Endodermal cell (in vitro differentiated cells): ENCODE data around the gene CRELD2. TPM values are rescaled to one million over a fixed set of nuclear protein-coding genes. Genes with fewer than 3 reads are reported as not detected.

Source experiments
- DNase-seq: peaks from one replicate; pipeline ENCODE4 v3.0.0-alpha.2; 2017
- H3K27ac ChIP-seq: 2 replicates; pipeline ENCODE4 v1.5.1; 2013; ENCODE audit warnings: mild to moderate bottlenecking, low read depth, low read length, moderate library complexity
- H3K27me3 ChIP-seq: 2 replicates; pipeline ENCODE4 v1.6.1; 2013; ENCODE audit warnings: mild to moderate bottlenecking, low read length, moderate library complexity; ENCODE audit not compliant: insufficient read depth, control insufficient read depth, poor library complexity, severe bottlenecking
- H3K36me3 ChIP-seq: 2 replicates; pipeline ENCODE4 v1.7.0; 2013; ENCODE audit warnings: mild to moderate bottlenecking, low read length, moderate library complexity; ENCODE audit not compliant: control insufficient read depth, insufficient read depth
- H3K4me1 ChIP-seq: one replicate; pipeline ENCODE4 v1.7.0; 2013; ENCODE audit warnings: low read length; ENCODE audit not compliant: control insufficient read depth, insufficient read depth
- H3K4me3 ChIP-seq: 2 replicates; pipeline ENCODE4 v1.5.1; 2013; ENCODE audit warnings: mild to moderate bottlenecking, low read length, moderate library complexity
- H3K9ac ChIP-seq: 2 replicates; pipeline ENCODE4 v1.6.1; 2013; ENCODE audit warnings: mild to moderate bottlenecking, low read length, moderate library complexity; ENCODE audit not compliant: poor library complexity, severe bottlenecking; ENCODE audit errors: extremely low read depth
- H3K9me3 ChIP-seq: 2 replicates; pipeline ENCODE4 v1.6.1; 2013; ENCODE audit warnings: mild to moderate bottlenecking, low read length, moderate library complexity; ENCODE audit not compliant: control insufficient read depth
- H3K27ac Mint-ChIP-seq: 2 replicates; pipeline ENCODE4 v1.8.0; 2020; ENCODE audit warnings: mixed read lengths
- H3K27me3 Mint-ChIP-seq: 2 replicates; pipeline ENCODE4 v1.8.0; 2021; ENCODE audit warnings: mild to moderate bottlenecking, mixed read lengths; ENCODE audit not compliant: insufficient read depth
- H3K36me3 Mint-ChIP-seq: 2 replicates; pipeline ENCODE4 v1.8.0; 2020; ENCODE audit warnings: low read depth, mixed read lengths
- H3K4me1 Mint-ChIP-seq: 2 replicates; pipeline ENCODE4 v1.8.0; 2020; ENCODE audit warnings: mixed read lengths
- H3K4me3 Mint-ChIP-seq: 2 replicates; pipeline ENCODE4 v1.8.0; 2020; ENCODE audit warnings: mild to moderate bottlenecking, moderate library complexity, mixed read lengths
- H3K9me3 Mint-ChIP-seq: 2 replicates; pipeline ENCODE4 v1.8.0; 2020; ENCODE audit warnings: mild to moderate bottlenecking, mixed read lengths
- CTCF ChIP-seq: fragments of 200-600 bp; sonication (generic); conservative IDR thresholded peaks from 2 replicates; pipeline ENCODE4 v1.5.0; 2021; ENCODE audit warnings: antibody characterized with exemption, mild to moderate bottlenecking
- WGBS, 2 experiments: methylation state at CpG; one replicate each; pipeline versions ENCODE4 v1.1.5 to v1.1.7; 2013; ENCODE audit warnings: missing lambda C conversion rate in 2 of 2, mixed read lengths in 1 of 2; ENCODE audit not compliant: insufficient coverage in 1 of 2, insufficient read length in 1 of 2; 5-methylcytosine and 5-hydroxymethylcytosine counted together
- total RNA-seq, 2 donors: library from RNA; stranded (reverse); fragmentation: NEBNext Ultra II Directional in 1 of 2; extraction: Animal tissue kit (Norgen Biotek cat#: 25700) in 1 of 2; gene quantifications; 2 replicates in 1 of 2; 3 replicates in 1 of 2; pipeline ENCODE4 v1.2.1, GENCODE V29; 2021

CRELD2 gene
- total RNA-seq, 2 donors from 2014 or later = 39.8 to 62.9 TPM

GRCh38 chr22:49882519-49883293 is 35.7 kb upstream of the CRELD2 start:
- 88 to 91% methylated on average over 15 to 21 of the region's 21 CpGs for WGBS, 2 experiments
- H3K9me3 Mint-ChIP-seq = peaks cover 15% of the 10 kb centered on the region
- Histone ChIP-seq H3K27me3 (no peaks in the 10 kb centered on the region), H3K36me3 (peaks cover 56% of the 10 kb centered on the region), H3K27ac (no peak overlapping the region), H3K4me1 (no peaks in the 10 kb centered on the region), H3K9me3 (peaks cover 10% of the 10 kb centered on the region), H3K9ac (no peak overlapping the region), H3K4me3 (no peak overlapping the region)
- no peak overlapping the region for H3K27ac Mint-ChIP-seq
- no peaks in the 10 kb centered on the region for H3K27me3 Mint-ChIP-seq
- H3K4me3 Mint-ChIP-seq = no peak overlapping the region
- TF ChIP-seq CTCF = no peak
- no peak for DNase-seq
- no peaks in the 10 kb centered on the region for H3K4me1 Mint-ChIP-seq
- peaks cover 68% of the 10 kb centered on the region for H3K36me3 Mint-ChIP-seq

GRCh38 chr22:49883294-49883640 is 35.2 kb upstream of the CRELD2 start:
- Histone ChIP-seq H3K4me1 (no peaks in the 10 kb centered on the region), H3K27me3 (no peaks in the 10 kb centered on the region), H3K4me3 (no peak overlapping the region), H3K9me3 (peaks cover 15% of the 10 kb centered on the region), H3K36me3 (peaks cover 59% of the 10 kb centered on the region), H3K27ac (no peak overlapping the region), H3K9ac (no peak overlapping the region)
- TF ChIP-seq CTCF = no peak
- no peak for DNase-seq
- Mint-ChIP-seq H3K9me3 (peaks cover 14% of the 10 kb centered on the region), H3K36me3 (peaks cover 70% of the 10 kb centered on the region), H3K4me1 (no peaks in the 10 kb centered on the region), H3K27ac (no peak overlapping the region), H3K27me3 (no peaks in the 10 kb centered on the region), H3K4me3 (no peak overlapping the region)
- 95 to 98% methylated on average over 4 of the region's 4 CpGs for WGBS, 2 experiments

- Mint-ChIP-seq H3K9me3 (peaks cover 12% of the 10 kb centered on the region), H3K4me3 (no peak overlapping the region), H3K36me3 (peaks cover 73% of the 10 kb centered on the region), H3K27me3 (no peaks in the 10 kb centered on the region), H3K4me1 (no peaks in the 10 kb centered on the region), H3K27ac (no peak overlapping the region)
- no peaks in the 10 kb centered on the region for H3K27me3 ChIP-seq
- 93 to 99% methylated on average over 14 to 20 of the region's 20 CpGs for WGBS, 2 experiments
- H3K9me3 ChIP-seq = peaks cover 16% of the 10 kb centered on the region
- H3K36me3 ChIP-seq = peaks cover 65% of the 10 kb centered on the region
- no peaks in the 10 kb centered on the region for H3K4me1 ChIP-seq
- no peak for DNase-seq
- H3K27ac ChIP-seq = no peak overlapping the region
- no peak overlapping the region for H3K4me3 ChIP-seq
- TF ChIP-seq CTCF = no peak
- no peak overlapping the region for H3K9ac ChIP-seq
These were observed 34.4 kb upstream of the CRELD2 start for GRCh38 chr22:49884075-49884474.
